ENCODE data around the gene MPV17L2. TPM values are rescaled to one million over a fixed set of nuclear protein-coding genes. Genes with fewer than 3 reads are reported as not detected.
"Not testable (repeated sequence)": the region's sequence is repeated elsewhere in the genome, so short reads cannot be mapped to it uniquely, and the experiment has no call there.

Gene MPV17L2
- total RNA-seq, 1 experiment from 2014 or later: 12.9 TPM

GRCh38 chr19:18157465-18158063, 35.5 kb upstream of the MPV17L2 start:
- Mint-ChIP-seq H3K27me3 (ENCODE audit: insufficient read depth, unreplicated experiment) (no peaks in the 10 kb centered on the region), H3K4me3 (ENCODE audit: unreplicated experiment) (peak overlapping the region; percentile 57), H3K27ac (ENCODE audit: low read depth, unreplicated experiment) (no peak overlapping the region), H3K36me3 (ENCODE audit: insufficient read depth, unreplicated experiment) (peaks cover 32% of the 10 kb centered on the region), H3K4me1 (ENCODE audit: insufficient read depth, unreplicated experiment) (peaks cover 29% of the 10 kb centered on the region), H3K9me3 (ENCODE audit: unreplicated experiment) (no peaks in the 10 kb centered on the region)
- DNase-seq (ENCODE audit: unreplicated experiment): peak; percentile 80
- BruUV-seq (replicated peaks): no TSS peak
- intact Hi-C loops (cut with micrococcal nuclease): loop anchor here (10.0 kb wide), 1 partner anchor 153 kb away; the partner anchor contains the start of gene ARRDC2
- no peak for TF ChIP-seq CTCF (IDR thresholded peaks at IDR 0.05; ENCODE audit: unreplicated experiment)
- POLR2A ChIA-PET: interaction anchor here (0.6 to 1.8 kb wide), 11 partner anchors 10 to 165 kb away, joined by 3 to 16 read pairs (median 4); partner anchors contain the start of genes JUND, LSM4 and MPV17L2
- CTCF ChIA-PET: interaction anchor here (0.6 to 1.4 kb wide), 4 partner anchors 10 to 211 kb away, joined by 3 to 7 read pairs (median 3); no protein-coding TSS in a partner anchor

- DNase-seq (ENCODE audit: unreplicated experiment): no peak
- no peak for TF ChIP-seq CTCF (IDR thresholded peaks at IDR 0.05; ENCODE audit: unreplicated experiment)
- no TSS peak for BruUV-seq (replicated peaks)
- H3K4me3 Mint-ChIP-seq (ENCODE audit: unreplicated experiment): no peak overlapping the region
- ChIA-PET POLR2A (interaction anchor here (1.1 to 1.8 kb wide), 8 partner anchors 13 to 164 kb away, joined by 3 to 16 read pairs (median 4); partner anchors contain the start of genes JUND, LSM4 and MPV17L2), CTCF (interaction anchor here (0.7 to 1.4 kb wide), 2 partner anchors 45 to 170 kb away, joined by 3 to 7 read pairs; no protein-coding TSS in a partner anchor)
- no peak overlapping the region for H3K27ac Mint-ChIP-seq (ENCODE audit: low read depth, unreplicated experiment)
- no peaks in the 10 kb centered on the region for H3K9me3 Mint-ChIP-seq (ENCODE audit: unreplicated experiment)
- intact Hi-C loops (cut with micrococcal nuclease): loop anchor here (10.0 kb wide), 1 partner anchor 154 kb away; the partner anchor contains the start of gene ARRDC2
- peaks cover 37% of the 10 kb centered on the region for H3K36me3 Mint-ChIP-seq (ENCODE audit: insufficient read depth, unreplicated experiment)
- peaks cover 29% of the 10 kb centered on the region for H3K4me1 Mint-ChIP-seq (ENCODE audit: insufficient read depth, unreplicated experiment)
- no peaks in the 10 kb centered on the region for H3K27me3 Mint-ChIP-seq (ENCODE audit: insufficient read depth, unreplicated experiment)
These were observed 34.6 kb upstream of the MPV17L2 start for GRCh38 chr19:18158467-18158866.

GRCh38 chr19:18159059-18159616, 33.9 kb upstream of the MPV17L2 start:
- not testable (repeated sequence) for H3K9me3 Mint-ChIP-seq (ENCODE audit: unreplicated experiment); H3K27ac Mint-ChIP-seq (ENCODE audit: low read depth, unreplicated experiment); H3K4me3 Mint-ChIP-seq (ENCODE audit: unreplicated experiment); H3K27me3 Mint-ChIP-seq (ENCODE audit: insufficient read depth, unreplicated experiment); DNase-seq (ENCODE audit: unreplicated experiment); BruUV-seq (replicated peaks)
- Mint-ChIP-seq H3K4me1 (ENCODE audit: insufficient read depth, unreplicated experiment) (peaks cover 25% of the 10 kb centered on the region), H3K36me3 (ENCODE audit: insufficient read depth, unreplicated experiment) (peaks cover 42% of the 10 kb centered on the region)
- POLR2A ChIA-PET: interaction anchor here (0.6 to 1.8 kb wide), 5 partner anchors 13 to 186 kb away, joined by 3 to 16 read pairs (median 4); partner anchors contain the start of genes LSM4 and MPV17L2
- intact Hi-C loops (cut with micrococcal nuclease): loop anchor here (10.0 kb wide), 1 partner anchor 154 kb away; the partner anchor contains the start of gene ARRDC2
- CTCF ChIA-PET: interaction anchor here (1.3 kb wide), 1 partner anchor 46 kb away, joined by 8 read pairs; no protein-coding TSS in a partner anchor

- TF ChIP-seq CTCF (IDR thresholded peaks at IDR 0.05; ENCODE audit: unreplicated experiment): no peak
- H3K27me3 Mint-ChIP-seq (ENCODE audit: insufficient read depth, unreplicated experiment): no peaks in the 10 kb centered on the region
- CTCF ChIA-PET: interaction anchor here (0.9 to 2.4 kb wide), 9 partner anchors 9 to 47 kb away, joined by 3 to 13 read pairs (median 7); no protein-coding TSS in a partner anchor
- H3K4me1 Mint-ChIP-seq (ENCODE audit: insufficient read depth, unreplicated experiment): peaks cover 19% of the 10 kb centered on the region
- no peak for DNase-seq (ENCODE audit: unreplicated experiment)
- H3K4me3 Mint-ChIP-seq (ENCODE audit: unreplicated experiment): no peak overlapping the region
- no TSS peak for BruUV-seq (replicated peaks)
- H3K27ac Mint-ChIP-seq (ENCODE audit: low read depth, unreplicated experiment): peak overlapping the region; percentile 25
- POLR2A ChIA-PET: interaction anchor here (0.6 to 1.6 kb wide), 4 partner anchors 12 to 185 kb away, joined by 3 to 6 read pairs (median 4); no protein-coding TSS in a partner anchor
- H3K9me3 Mint-ChIP-seq (ENCODE audit: unreplicated experiment): no peaks in the 10 kb centered on the region
- intact Hi-C loops (cut with micrococcal nuclease): loop anchor here (10.0 kb wide), 1 partner anchor 155 kb away; the partner anchor contains the start of gene ARRDC2
- peaks cover 42% of the 10 kb centered on the region for H3K36me3 Mint-ChIP-seq (ENCODE audit: insufficient read depth, unreplicated experiment)
These were observed 33.2 kb upstream of the MPV17L2 start for GRCh38 chr19:18159810-18160209.
